Glomerular endothelial cell (primary cell): ENCODE data around the gene RPL13A. TPM values are rescaled to one million over a fixed set of nuclear protein-coding genes. Genes with fewer than 3 reads are reported as not detected.

Experiments used
- DNase-seq: peaks from one replicate; pipeline ENCODE4 v3.0.0-alpha.2; 2011; ENCODE audit warnings: low read depth, low spot score; ENCODE audit errors: extremely low read depth
- total RNA-seq: library from RNA; depleted of rRNA; stranded (reverse); fragments of >200 nt; gene quantifications from 2 replicates; pipeline ENCODE4 v1.2.3, GENCODE V29; 2015

The RPL13A gene
- total RNA-seq, 1 donor from 2014 or later, result 1,767 TPM

DNA sequence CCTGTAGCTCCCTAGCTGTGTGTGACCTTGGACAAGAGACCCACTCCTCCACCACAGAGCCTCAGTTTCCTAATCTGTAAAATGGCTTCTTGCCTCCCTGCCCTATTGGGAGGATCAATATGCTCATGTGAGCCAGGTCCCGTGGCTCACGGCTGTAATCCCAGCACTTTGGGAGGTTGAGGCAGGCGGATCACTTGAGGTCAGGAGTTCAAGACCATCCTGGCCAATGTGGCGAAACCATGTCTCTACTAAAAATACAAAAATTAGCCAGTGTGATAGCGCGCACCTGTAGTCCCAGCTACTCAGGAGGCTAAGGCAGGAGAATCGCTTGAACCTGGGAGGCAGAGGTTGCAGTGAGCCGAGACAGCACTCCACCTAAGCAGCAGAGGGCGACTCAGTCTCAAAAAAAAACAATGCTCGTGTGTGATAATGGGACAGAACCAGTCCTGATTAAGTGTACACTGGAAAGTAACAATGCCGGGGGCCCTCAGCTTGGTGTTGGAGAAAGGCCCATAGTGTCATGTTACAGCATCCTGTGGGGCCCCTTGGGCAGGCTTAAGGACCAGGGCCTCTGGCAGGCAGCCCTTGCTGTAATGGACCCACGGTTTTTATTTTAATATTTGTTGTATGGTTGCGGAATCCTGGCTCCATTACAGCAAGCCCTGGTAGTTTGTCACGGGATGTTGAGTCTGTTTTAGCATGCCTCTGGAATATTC, 15.6 kb downstream of the RPL13A start:
- no peak for DNase-seq

DNA sequence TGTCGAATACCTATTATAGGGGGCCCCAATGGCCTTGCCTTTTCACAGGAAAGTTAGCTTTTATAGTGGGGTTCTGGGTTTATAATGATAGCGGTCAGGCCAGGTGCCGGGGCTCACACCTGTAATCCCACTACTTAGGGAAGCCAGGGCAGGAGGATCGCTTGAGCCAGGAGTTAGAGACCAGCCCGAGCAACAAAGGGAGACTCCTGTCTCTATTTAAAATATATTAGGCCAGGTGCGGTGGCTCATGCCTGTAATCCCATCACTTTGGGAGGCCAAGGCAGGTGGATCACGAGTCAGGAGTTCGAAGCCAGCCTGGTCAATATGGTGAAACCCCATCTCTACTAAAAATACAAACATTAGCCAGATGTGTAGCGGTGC, 16.2 kb downstream of the RPL13A start:
- DNase-seq, result no peak

GRCh38 chr19:49506575-49507105, 19.2 kb downstream of the RPL13A start:
- DNase-seq, result no peak

GRCh38 chr19:49507803-49508494, 20.5 kb downstream of the RPL13A start:
- DNase-seq, result no peak

DNA sequence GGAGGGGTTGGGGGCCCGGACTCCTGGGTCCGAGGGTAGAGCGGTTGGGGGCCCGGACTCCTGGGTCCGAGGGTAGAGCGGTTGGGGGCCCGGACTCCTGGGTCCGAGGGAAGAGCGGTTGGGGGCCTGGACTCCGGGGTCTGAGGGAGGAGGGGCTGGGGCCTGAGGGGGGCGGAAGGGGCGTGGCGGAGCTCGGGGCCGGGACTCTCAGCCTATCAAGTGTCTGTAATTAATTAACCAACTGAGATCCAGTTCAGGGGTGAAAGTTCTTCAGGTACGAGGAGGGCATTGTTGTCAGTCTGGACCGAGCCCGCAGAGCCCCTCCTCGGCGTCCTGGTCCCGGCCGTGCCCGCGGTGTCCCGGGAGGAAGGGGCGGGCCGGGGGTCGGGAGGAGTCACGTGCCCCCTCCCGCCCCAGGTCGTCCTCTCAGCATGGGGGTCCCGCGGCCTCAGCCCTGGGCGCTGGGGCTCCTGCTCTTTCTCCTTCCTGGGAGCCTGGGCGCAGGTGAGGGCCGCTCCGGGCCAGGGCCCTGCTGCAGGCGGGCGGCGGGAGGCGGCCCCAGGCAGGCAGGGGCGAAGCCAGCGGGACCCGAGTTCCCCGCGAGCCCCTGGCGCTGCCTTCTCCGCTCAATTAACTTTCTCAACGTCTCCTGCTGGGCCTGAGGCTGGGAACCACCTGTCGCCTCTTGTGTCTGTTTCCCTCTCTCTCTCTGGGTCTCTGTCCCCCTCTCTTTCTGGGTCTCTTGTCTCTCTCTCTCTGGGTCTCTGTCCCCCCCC, 25.8 kb downstream of the RPL13A start:
- no peak for DNase-seq

DNA sequence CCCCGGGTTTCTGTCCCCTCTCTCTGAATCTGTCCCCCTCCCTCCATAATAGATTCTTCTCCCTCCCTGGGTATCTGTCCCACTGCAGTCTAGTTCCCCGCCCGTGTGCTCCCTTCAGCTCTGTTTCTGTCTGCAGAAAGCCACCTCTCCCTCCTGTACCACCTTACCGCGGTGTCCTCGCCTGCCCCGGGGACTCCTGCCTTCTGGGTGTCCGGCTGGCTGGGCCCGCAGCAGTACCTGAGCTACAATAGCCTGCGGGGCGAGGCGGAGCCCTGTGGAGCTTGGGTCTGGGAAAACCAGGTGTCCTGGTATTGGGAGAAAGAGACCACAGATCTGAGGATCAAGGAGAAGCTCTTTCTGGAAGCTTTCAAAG, 26.3 kb downstream of the RPL13A start:
- no peak for DNase-seq

DNA sequence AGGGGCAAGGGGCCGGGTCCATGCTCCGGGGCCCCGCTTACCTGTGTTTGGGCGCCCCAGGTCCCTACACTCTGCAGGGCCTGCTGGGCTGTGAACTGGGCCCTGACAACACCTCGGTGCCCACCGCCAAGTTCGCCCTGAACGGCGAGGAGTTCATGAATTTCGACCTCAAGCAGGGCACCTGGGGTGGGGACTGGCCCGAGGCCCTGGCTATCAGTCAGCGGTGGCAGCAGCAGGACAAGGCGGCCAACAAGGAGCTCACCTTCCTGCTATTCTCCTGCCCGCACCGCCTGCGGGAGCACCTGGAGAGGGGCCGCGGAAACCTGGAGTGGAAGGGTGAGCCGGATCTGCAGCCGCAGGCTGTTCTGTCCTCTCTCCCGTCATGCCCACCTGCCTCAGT, 26.7 kb downstream of the RPL13A start:
- DNase-seq, result no peak

- no peak for DNase-seq
Measured at GRCh38 chr19:49515767-49516166, 28.4 kb downstream of the RPL13A start.

DNA sequence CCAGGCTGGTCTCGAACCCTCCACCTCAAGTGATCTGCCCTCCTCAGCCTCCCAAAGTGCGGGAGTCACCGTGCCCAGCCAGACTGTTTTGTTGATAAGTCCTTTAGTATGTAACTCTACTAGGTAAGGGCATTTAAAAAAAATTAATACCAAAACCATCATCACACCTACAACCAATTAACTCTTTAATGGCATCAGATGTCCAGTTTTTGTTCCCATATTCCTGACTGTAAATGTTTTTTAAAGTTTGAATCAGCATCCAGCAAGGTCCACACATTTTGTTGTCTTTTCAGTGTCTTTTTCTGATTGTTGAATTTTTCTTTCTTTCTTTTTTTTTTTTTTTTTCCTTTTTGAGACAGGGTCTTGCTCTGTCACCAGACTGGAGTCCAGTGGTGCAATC, 30.6 kb downstream of the RPL13A start:
- DNase-seq, result no peak

DNA sequence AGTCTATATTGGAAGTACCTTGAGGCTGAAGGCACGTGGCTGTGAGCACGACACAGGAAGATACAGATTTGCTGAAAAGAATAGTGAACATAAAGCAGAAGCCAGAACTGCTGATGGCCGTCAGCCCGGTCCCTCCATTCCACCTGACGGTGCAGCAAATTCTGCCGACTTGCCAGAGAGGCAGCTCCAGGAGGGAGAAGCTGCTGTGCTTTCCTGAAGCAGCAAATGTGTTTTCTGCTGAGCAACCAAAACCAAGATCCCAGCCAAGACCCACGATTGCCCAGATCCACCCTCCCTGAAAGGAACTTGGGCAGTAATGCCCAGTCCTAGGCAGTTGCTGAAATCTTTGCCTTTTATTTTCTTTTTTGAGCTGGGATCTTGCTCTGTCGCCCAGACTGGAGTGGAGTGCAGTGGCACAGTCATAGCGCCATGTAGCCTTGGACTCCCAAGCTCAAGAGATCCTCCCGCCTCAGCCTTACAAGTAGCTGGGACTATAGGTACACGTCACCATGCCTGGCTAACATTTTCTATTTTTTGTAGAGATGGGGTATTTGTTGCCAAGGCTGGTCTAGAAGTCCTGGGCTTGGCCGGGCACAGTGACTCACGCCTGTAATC, 33.4 kb downstream of the RPL13A start:
- no peak for DNase-seq

GRCh38 chr19:49524812-49525455, 37.5 kb downstream of the RPL13A start:
- no peak for DNase-seq

DNA sequence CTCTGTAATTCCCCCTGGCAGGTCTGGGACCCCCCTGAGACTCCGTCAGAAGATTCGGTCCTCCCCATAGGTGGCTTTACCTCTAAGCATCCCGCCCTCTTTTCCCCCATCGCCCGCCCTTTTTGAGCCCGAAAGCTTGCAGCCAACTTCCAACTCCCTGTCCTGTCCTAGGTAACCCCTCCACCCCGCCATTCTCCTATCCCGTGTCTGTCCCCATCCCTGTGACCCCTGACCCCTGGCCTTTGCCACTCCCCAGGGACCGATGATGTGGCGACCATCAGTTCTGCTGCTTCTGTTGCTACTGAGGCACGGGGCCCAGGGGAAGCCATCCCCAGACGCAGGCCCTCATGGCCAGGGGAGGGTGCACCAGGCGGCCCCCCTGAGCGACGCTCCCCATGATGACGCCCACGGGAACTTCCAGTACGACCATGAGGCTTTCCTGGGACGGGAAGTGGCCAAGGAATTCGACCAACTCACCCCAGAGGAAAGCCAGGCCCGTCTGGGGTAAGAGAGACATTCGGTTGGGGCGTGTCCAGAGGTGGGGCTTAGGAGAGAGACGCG, 40.9 kb downstream of the RPL13A start:
- DNase-seq, result no peak

DNA sequence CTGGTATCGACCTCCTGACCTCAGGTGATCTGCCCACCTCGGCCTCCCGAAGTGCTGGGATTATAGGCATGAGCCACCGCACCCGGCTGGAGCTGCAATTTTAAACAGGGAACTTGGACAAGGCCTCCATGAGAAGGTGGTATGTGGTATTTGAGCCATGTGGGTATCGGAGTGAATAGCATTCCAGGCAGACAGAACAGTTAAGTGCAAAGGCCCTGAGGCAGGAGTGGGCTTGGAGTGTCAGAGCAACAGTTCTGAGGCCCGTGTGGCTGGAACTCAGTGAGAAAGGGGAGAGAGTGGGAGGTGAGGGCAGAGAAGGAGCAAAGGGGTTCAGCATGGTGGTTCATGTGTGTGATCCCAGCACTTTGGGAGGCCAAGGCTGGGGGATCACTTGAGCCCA, 43.3 kb downstream of the RPL13A start:
- no peak for DNase-seq

- no peak for DNase-seq
Measured at GRCh38 chr19:49533551-49534488, 46.4 kb downstream of the RPL13A start.

GRCh38 chr19:49534632-49535385, 47.4 kb downstream of the RPL13A start:
- DNase-seq, result no peak

DNA sequence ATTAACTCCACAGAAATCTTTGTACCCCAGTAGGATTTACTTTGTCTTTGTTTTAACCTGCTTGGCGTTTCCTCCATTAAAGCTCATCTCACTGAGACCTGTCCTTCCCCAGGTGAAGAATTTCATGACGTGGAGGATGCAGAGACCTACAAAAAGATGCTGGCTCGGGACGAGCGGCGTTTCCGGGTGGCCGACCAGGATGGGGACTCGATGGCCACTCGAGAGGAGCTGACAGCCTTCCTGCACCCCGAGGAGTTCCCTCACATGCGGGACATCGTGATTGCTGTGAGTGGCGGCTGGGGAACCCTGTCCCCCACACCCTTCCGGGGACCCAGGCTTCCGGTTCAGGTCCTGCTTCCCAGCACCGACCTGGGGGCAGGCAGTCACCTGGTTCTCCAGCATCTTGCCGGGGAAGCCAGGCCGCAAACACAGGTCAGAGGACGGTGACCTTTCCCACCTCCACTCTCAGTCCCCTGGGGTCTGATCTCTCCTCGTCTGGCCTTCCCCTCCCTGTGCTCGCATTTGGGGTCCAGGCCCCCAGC, 49.6 kb downstream of the RPL13A start:
- DNase-seq, result no peak

- DNase-seq, result no peak
Measured at GRCh38 chr19:49538643-49539042, 51.2 kb downstream of the RPL13A start.
